PC-3 (cell line): ENCODE data around the gene PARD6A. TPM values are rescaled to one million over a fixed set of nuclear protein-coding genes. Genes with fewer than 3 reads are reported as not detected.

Experiments
- ATAC-seq: fragments of 200-7000 bp; cut with Tn5 transposase; 2 replicates; pipeline ENCODE4 v1.9.1; 2020; ENCODE audit warnings: mild to moderate bottlenecking, moderate library complexity
- BruUV-seq: library from RNA; stranded (reverse); fragments of 400-500 nt; replicated peaks from 2 replicates; lab custom pipeline; 2021; lab: Mats Ljungman, UMichigan
- CTCF ChIA-PET: fragments of 300-600 bp; sonication (Branson Sonifier 250); formaldehyde crosslinking; loops from one replicate; lab custom pipeline; 2022; ENCODE audit warnings: antibody characterized with exemption; lab: Charles Lee
- POLR2A ChIA-PET: fragments of 300-600 bp; sonication (Branson Sonifier 250); formaldehyde crosslinking; loops from one replicate; lab custom pipeline; 2022; ENCODE audit warnings: antibody characterized with exemption; ENCODE audit not compliant: unreplicated experiment; lab: Charles Lee
- DNase-seq: peaks from one replicate; pipeline ENCODE4 v3.0.0-alpha.2; 2015
- H2AFZ ChIP-seq: fragments of 300-600 bp; sonication (generic); 2 replicates; pipeline ENCODE4 v1.6.0; 2016; ENCODE audit warnings: antibody characterized with exemption, low read length
- H3F3A ChIP-seq: fragments of 300-600 bp; sonication (generic); one replicate; pipeline ENCODE4 v1.6.0; 2017; ENCODE audit warnings: antibody characterized with exemption, low read length, control low read depth, mild to moderate bottlenecking; ENCODE audit not compliant: unreplicated experiment
- H3K27ac ChIP-seq: fragments of 300-600 bp; sonication (generic); 2 replicates; pipeline ENCODE4 v1.5.1; 2016; ENCODE audit warnings: mild to moderate bottlenecking, low read length
- H3K27me3 ChIP-seq: fragments of 300-600 bp; sonication (generic); 2 replicates; pipeline ENCODE4 v1.6.1; 2016; ENCODE audit warnings: low read length, mixed read lengths
- H3K36me3 ChIP-seq: fragments of 300-600 bp; sonication (generic); 2 replicates; pipeline ENCODE4 v1.6.1; 2016; ENCODE audit warnings: low read depth, mixed run types, low read length, mixed read lengths
- H3K4me1 ChIP-seq: fragments of 300-600 bp; sonication (generic); 2 replicates; pipeline ENCODE4 v1.5.1; 2016; ENCODE audit warnings: low read length; ENCODE audit not compliant: insufficient read depth
- H3K4me2 ChIP-seq: fragments of 300-600 bp; sonication (generic); 2 replicates; pipeline ENCODE4 v1.6.0; 2016; ENCODE audit warnings: low read length
- H3K4me3 ChIP-seq: fragments of 300-600 bp; sonication (generic); 2 replicates; pipeline ENCODE4 v1.5.1; 2016; ENCODE audit warnings: mild to moderate bottlenecking, low read length, mixed read lengths
- H3K79me2 ChIP-seq: fragments of 300-600 bp; sonication (generic); 2 replicates; pipeline ENCODE4 v1.6.1; 2017; ENCODE audit warnings: low read length, mixed read lengths
- H3K9ac ChIP-seq: fragments of 300-600 bp; sonication (generic); 2 replicates; pipeline ENCODE4 v1.6.0; 2016; ENCODE audit warnings: mild to moderate bottlenecking, low read length
- H3K9me2 ChIP-seq: fragments of 300-600 bp; sonication (generic); replicated peaks from 2 replicates; pipeline ENCODE4 v1.6.1; 2016; ENCODE audit warnings: mixed run types, low read length, mixed read lengths
- H3K9me3 ChIP-seq: fragments of 300-600 bp; sonication (generic); 2 replicates; pipeline ENCODE4 v1.6.1; 2016; ENCODE audit warnings: low read length, mixed read lengths
- H4K20me1 ChIP-seq: fragments of 300-600 bp; sonication (generic); 2 replicates; pipeline ENCODE4 v1.6.1; 2016; ENCODE audit warnings: low read length, mixed read lengths
- CTCF ChIP-seq: fragments of 300-600 bp; sonication (generic); conservative IDR thresholded peaks from 2 replicates; pipeline ENCODE4 v1.5.1; 2017; ENCODE audit warnings: antibody characterized with exemption, low read depth, mild to moderate bottlenecking, low read length
- EZH2 ChIP-seq: fragments of 300-600 bp; sonication (generic); IDR thresholded peaks from one replicate; pipeline ENCODE4 v1.6.1; 2017; ENCODE audit warnings: antibody characterized with exemption, mild to moderate bottlenecking, low read length; ENCODE audit not compliant: unreplicated experiment
- EZH2phosphoT487 ChIP-seq: fragments of 300-600 bp; sonication (generic); IDR thresholded peaks from 2 replicates; pipeline ENCODE4 v1.6.1; 2018; ENCODE audit warnings: mild to moderate bottlenecking, antibody characterized with exemption, low read length, borderline replicate concordance
- intact Hi-C: fragments of 100-400 bp; cut with micrococcal nuclease; formaldehyde crosslinking; loops from 2 replicates; pipeline ENCODE4 v1.9.0; 2023
- total RNA-seq: library from RNA; depleted of rRNA; stranded (reverse); fragments of >200 nt; gene quantifications from 2 replicates; pipeline ENCODE4 v1.2.3, GENCODE V29; 2014

Gene PARD6A
- total RNA-seq, 1 experiment from 2014 or later, result 15.1 TPM

- Histone ChIP-seq H3K27ac (no peak overlapping the region), H3K9ac (no peak overlapping the region), H3K36me3 (no peaks in the 10 kb centered on the region), H3K79me2 (no peaks in the 10 kb centered on the region), H2AFZ (no peak overlapping the region), H4K20me1 (no peaks in the 10 kb centered on the region), H3K4me3 (no peak overlapping the region), H3K4me1 (no peaks in the 10 kb centered on the region; the same call in 1 of the 2 replicates), H3K9me3 (no peaks in the 10 kb centered on the region), H3K9me2 (no peaks in the 10 kb centered on the region), H3K27me3 (no peaks in the 10 kb centered on the region), H3F3A (no peaks in the 10 kb centered on the region), H3K4me2 (no peak overlapping the region)
- intact Hi-C loops, result no loop called here
- BruUV-seq, result no TSS peak
- ChIA-PET POLR2A (no interaction called here), CTCF (interaction anchor here (1.3 kb wide), 1 partner anchor 146 kb away, joined by 5 read pairs; no protein-coding TSS in a partner anchor)
- ATAC-seq (no peak), DNase-seq (no peak)
- no peak for TF ChIP-seq EZH2phosphoT487
- TF ChIP-seq EZH2, result no peak
- no peak for TF ChIP-seq CTCF
Observed at GRCh38 chr16:67667453-67667816, 6.7 kb downstream of the PARD6A start.

GRCh38 chr16:67667817-67668494 lies 7.2 kb downstream of the PARD6A start:
- TF ChIP-seq EZH2, result no peak
- TF ChIP-seq CTCF, result peak; percentile 53

More at GRCh38 chr16:67667817-67668494, 7.2 kb downstream of the PARD6A start:
- ChIA-PET CTCF (interaction anchor here (0.7 to 1.3 kb wide), 2 partner anchors 121 to 147 kb away, joined by 3 to 5 read pairs; no protein-coding TSS in a partner anchor), POLR2A (no interaction called here)
- Histone ChIP-seq H3K27me3 (no peaks in the 10 kb centered on the region), H3K27ac (no peak overlapping the region), H3K4me2 (no peak overlapping the region), H3K4me1 (no peaks in the 10 kb centered on the region; the same call in 1 of the 2 replicates), H3K9ac (no peak overlapping the region), H2AFZ (no peak overlapping the region), H3K9me3 (no peaks in the 10 kb centered on the region), H4K20me1 (no peaks in the 10 kb centered on the region), H3F3A (no peaks in the 10 kb centered on the region), H3K79me2 (no peaks in the 10 kb centered on the region), H3K9me2 (no peaks in the 10 kb centered on the region), H3K36me3 (no peaks in the 10 kb centered on the region), H3K4me3 (no peak overlapping the region)
- BruUV-seq, result no TSS peak
- intact Hi-C loops, result loop anchor here (2.0 kb wide), 1 partner anchor 147 kb away; no protein-coding TSS in a partner anchor
- DNase-seq, result peak; percentile 72
- peak; percentile 68 for ATAC-seq
